GM12872 (cell line): Measurements from ENCODE around the gene PAIP2B.

Experiments
- CTCF ChIP-seq: IDR thresholded peaks from 3 replicates; pipeline ENCODE4 v1.5.1; 2011; ENCODE audit warnings: low read depth, mild to moderate bottlenecking, low read length, moderate library complexity; ENCODE audit not compliant: insufficient read depth

The PAIP2B gene

GRCh38 chr2:71226965-71227560, at the start of gene PAIP2B:
PAIP2B (minus strand) TSS chr2:71227103; CDS start chr2:71202589, 24,514 bp downstream.
- no peak for TF ChIP-seq CTCF

GRCh38 chr2:71275939-71276310, 49.0 kb upstream of the PAIP2B start:
- no peak for TF ChIP-seq CTCF

- TF ChIP-seq CTCF = no peak
These were observed 42.7 kb upstream of the PAIP2B start for GRCh38 chr2:71269511-71270090.

GRCh38 chr2:71263386-71263785, 36.5 kb upstream of the PAIP2B start:
- no peak for TF ChIP-seq CTCF

- no peak for TF ChIP-seq CTCF
These were observed 34.6 kb upstream of the PAIP2B start for GRCh38 chr2:71261534-71261933.

- no peak for TF ChIP-seq CTCF
These were observed 29.5 kb upstream of the PAIP2B start for GRCh38 chr2:71256421-71256820.

GRCh38 chr2:71254776-71255175, 27.9 kb upstream of the PAIP2B start:
- no peak for TF ChIP-seq CTCF
